Natural killer cell (primary cell): ENCODE results near the gene MMP24. TPM values are rescaled to one million over a fixed set of nuclear protein-coding genes. Genes with fewer than 3 reads are reported as not detected.

Source experiments
- ATAC-seq, 3 donors: fragments of 150-1000 bp in 2 of 3; fragments of 200-7000 bp in 1 of 3; cut with Tn5 transposase; 1 replicate in 1 of 3; 2 replicates in 2 of 3; pipeline ENCODE4 v1.10.0; 2021; ENCODE audit warnings: mild to moderate bottlenecking in 2 of 3, moderate library complexity in 2 of 3
- DNase-seq, 2 donors: peaks; one replicate each; pipeline versions ENCODE4 v3.0.0 to v3.0.0-alpha.2; 2013 to 2021; ENCODE audit warnings: mixed read lengths in 1 of 2
- H3K27ac ChIP-seq: one replicate; pipeline ENCODE4 v1.5.1; 2013; ENCODE audit warnings: mild to moderate bottlenecking, low read length
- H3K27me3 ChIP-seq: one replicate; pipeline ENCODE4 v1.6.1; 2013; ENCODE audit warnings: low read length; ENCODE audit not compliant: control insufficient read depth, insufficient read depth
- H3K36me3 ChIP-seq: one replicate; pipeline ENCODE4 v1.6.1; 2013; ENCODE audit warnings: low read length; ENCODE audit not compliant: control insufficient read depth, insufficient read depth
- H3K4me1 ChIP-seq: one replicate; pipeline ENCODE4 v1.6.1; 2013; ENCODE audit warnings: low read length; ENCODE audit not compliant: control insufficient read depth, insufficient read depth
- H3K4me3 ChIP-seq: one replicate; pipeline ENCODE4 v1.5.1; 2013; ENCODE audit warnings: low read length
- H3K9me3 ChIP-seq: one replicate; pipeline ENCODE4 v1.6.1; 2013; ENCODE audit warnings: low read length; ENCODE audit not compliant: control insufficient read depth, insufficient read depth
- H3K27ac Mint-ChIP-seq, 2 donors: one replicate each; pipeline ENCODE4 v1.8.0; 2022; ENCODE audit warnings: mild to moderate bottlenecking in 2 of 2, mixed read lengths in 2 of 2, moderate library complexity in 1 of 2
- H3K27me3 Mint-ChIP-seq, 2 donors: one replicate each; pipeline ENCODE4 v1.8.0; 2022; ENCODE audit warnings: low read depth in 2 of 2, mixed read lengths in 2 of 2
- H3K36me3 Mint-ChIP-seq: one replicate; pipeline ENCODE4 v1.8.0; 2022; ENCODE audit warnings: mixed read lengths
- H3K4me1 Mint-ChIP-seq, 2 donors: one replicate each; pipeline ENCODE4 v1.8.0; 2022; ENCODE audit warnings: mixed read lengths in 2 of 2
- H3K4me3 Mint-ChIP-seq: one replicate; pipeline ENCODE4 v1.8.0; 2022; ENCODE audit warnings: mild to moderate bottlenecking, moderate library complexity, mixed read lengths
- H3K9me3 Mint-ChIP-seq, 2 donors: one replicate each; pipeline ENCODE4 v1.8.0; 2022; ENCODE audit warnings: mixed read lengths in 2 of 2
- WGBS: methylation state at CpG from one replicate; pipeline ENCODE4 v1.1.7; 2013; ENCODE audit warnings: missing lambda C conversion rate; ENCODE audit not compliant: insufficient coverage; 5-methylcytosine and 5-hydroxymethylcytosine counted together
- intact Hi-C: fragments of 100-400 bp; cut with micrococcal nuclease; formaldehyde crosslinking; loops from one replicate; pipeline ENCODE4 v1.14.2; 2022
- total RNA-seq, 4 donors: library from RNA; stranded (reverse); fragments of 120-200 nt in 1 of 4; gene quantifications; one replicate each; pipeline versions ENCODE4 v1.2.3 to v1.2.4, GENCODE V29; 2013 to 2022
- TF ChIP-seq, protein P1 (sequence below): fragments of 200-600 bp; IDR thresholded peaks from one replicate; pipeline ENCODE4 v1.8.0; 2022; ENCODE audit warnings: antibody characterized with exemption

MMP24 gene
- total RNA-seq, 3 donors from 2014 or later (not counting 1 experiment from before 2014, with no cell fraction given), result 0.14 to 0.18 (median 0.16) TPM

DNA sequence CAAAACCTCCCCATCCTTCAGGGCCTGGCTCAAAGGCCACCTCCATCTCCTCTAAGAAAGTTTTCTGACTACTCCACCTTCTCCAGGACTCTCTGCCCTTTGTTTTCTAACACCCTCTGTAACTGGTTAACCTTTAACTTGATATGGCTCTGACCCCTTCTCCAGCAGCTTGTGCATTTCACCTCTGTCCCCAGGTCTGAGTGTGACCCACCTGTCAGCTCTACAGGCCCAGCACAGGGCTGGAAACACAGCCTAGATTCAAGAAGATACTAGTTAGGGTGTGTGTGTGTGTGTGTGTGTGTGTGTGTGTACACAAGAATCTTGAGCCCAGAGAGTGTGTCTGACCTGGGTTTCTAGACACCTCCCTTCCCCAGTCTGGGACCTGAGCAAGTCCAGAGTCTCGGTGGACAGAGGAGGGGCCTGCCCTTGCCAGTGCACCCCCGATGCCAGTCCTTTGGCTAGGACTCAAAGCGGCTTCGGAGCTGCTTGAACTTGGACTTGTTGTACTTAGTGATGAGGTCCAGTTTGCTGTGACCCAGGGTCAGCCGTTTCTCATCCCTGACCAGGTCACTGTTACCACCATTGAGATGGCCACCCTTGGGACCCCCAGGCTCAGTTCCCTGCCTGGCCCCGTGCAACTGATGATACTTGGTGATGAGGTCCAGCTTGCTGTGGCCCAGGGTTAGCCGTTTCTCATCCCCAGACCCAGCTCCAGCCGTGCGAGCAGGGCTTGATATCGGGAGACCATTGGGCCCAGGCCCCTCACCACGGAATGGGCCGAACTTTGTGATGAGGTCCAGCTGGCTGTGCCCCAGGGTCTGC lies 59.8 kb downstream of the MMP24 start:
- H3K27me3 ChIP-seq, result no peaks in the 10 kb centered on the region
- peaks cover 9 to 21% of the 10 kb centered on the region in 2 donors for H3K4me1 Mint-ChIP-seq
- peaks cover 3% of the 10 kb centered on the region for H3K36me3 ChIP-seq
- TF ChIP-seq, protein P1, sequence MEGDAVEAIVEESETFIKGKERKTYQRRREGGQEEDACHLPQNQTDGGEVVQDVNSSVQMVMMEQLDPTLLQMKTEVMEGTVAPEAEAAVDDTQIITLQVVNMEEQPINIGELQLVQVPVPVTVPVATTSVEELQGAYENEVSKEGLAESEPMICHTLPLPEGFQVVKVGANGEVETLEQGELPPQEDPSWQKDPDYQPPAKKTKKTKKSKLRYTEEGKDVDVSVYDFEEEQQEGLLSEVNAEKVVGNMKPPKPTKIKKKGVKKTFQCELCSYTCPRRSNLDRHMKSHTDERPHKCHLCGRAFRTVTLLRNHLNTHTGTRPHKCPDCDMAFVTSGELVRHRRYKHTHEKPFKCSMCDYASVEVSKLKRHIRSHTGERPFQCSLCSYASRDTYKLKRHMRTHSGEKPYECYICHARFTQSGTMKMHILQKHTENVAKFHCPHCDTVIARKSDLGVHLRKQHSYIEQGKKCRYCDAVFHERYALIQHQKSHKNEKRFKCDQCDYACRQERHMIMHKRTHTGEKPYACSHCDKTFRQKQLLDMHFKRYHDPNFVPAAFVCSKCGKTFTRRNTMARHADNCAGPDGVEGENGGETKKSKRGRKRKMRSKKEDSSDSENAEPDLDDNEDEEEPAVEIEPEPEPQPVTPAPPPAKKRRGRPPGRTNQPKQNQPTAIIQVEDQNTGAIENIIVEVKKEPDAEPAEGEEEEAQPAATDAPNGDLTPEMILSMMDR, result no peak
- ATAC-seq (no peak), DNase-seq (no peak)
- 97% methylated on average over 12 of the region's 12 CpGs for WGBS
- H3K27me3 Mint-ChIP-seq, result peaks cover 0 to 2% of the 10 kb centered on the region in 2 donors
- intact Hi-C loops, result no loop called here
- H3K4me3 Mint-ChIP-seq, result peak overlapping the region; percentile 59
- H3K9me3 Mint-ChIP-seq, result no peaks in the 10 kb centered on the region
- H3K27ac ChIP-seq, result no peak overlapping the region
- no peaks in the 10 kb centered on the region for H3K9me3 ChIP-seq
- no peak overlapping the region for H3K4me3 ChIP-seq
- H3K4me1 ChIP-seq, result peaks cover 21% of the 10 kb centered on the region
- peak overlapping the region; percentile 6 to 90 for H3K27ac Mint-ChIP-seq
- no peaks in the 10 kb centered on the region for H3K36me3 Mint-ChIP-seq

DNA sequence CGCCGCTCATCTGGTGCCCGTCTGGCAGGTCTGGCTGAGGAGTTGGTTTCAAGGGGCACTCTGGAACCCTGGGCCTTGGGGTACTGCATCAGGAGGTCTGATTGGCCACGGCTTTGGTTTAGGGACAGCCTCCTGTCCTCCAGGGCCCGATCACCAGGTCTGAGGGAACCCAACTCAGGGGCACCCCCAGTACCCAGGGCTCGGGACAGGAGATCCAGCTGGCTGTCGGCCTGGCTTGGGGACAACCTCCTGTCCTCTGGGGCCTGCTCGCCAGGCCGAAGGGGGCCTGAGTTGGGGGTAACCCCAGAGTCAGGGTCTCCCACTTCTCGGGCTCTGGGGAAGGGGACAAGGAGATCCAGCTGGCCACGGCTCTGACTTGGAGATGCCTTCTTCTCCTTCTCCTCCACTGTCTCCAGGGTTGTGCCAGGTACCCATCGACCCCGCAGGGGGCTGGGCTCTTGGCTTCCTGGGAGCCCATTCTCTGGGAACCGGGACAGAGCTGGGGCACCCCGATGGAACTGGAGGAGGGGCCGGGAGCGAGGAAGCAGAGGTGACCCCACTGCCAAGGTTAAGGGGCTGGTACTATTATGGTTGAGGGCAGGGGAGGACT lies 60.5 kb downstream of the MMP24 start:
- TF ChIP-seq, protein P1, result no peak
- no peak overlapping the region for H3K4me3 Mint-ChIP-seq
- Histone ChIP-seq H3K27ac (no peak overlapping the region), H3K9me3 (no peaks in the 10 kb centered on the region), H3K27me3 (no peaks in the 10 kb centered on the region), H3K36me3 (peaks cover 3% of the 10 kb centered on the region), H3K4me3 (no peak overlapping the region), H3K4me1 (peaks cover 21% of the 10 kb centered on the region)
- DNase-seq (no peak), ATAC-seq (no peak)
- H3K27ac Mint-ChIP-seq, result no peak overlapping the region
- 94% methylated on average over 17 of the region's 17 CpGs for WGBS
- peaks cover 0 to 2% of the 10 kb centered on the region in 2 donors for H3K27me3 Mint-ChIP-seq
- H3K9me3 Mint-ChIP-seq, result no peaks in the 10 kb centered on the region
- H3K4me1 Mint-ChIP-seq, result peaks cover 9 to 21% of the 10 kb centered on the region in 2 donors
- H3K36me3 Mint-ChIP-seq, result no peaks in the 10 kb centered on the region
- intact Hi-C loops, result no loop called here

DNA sequence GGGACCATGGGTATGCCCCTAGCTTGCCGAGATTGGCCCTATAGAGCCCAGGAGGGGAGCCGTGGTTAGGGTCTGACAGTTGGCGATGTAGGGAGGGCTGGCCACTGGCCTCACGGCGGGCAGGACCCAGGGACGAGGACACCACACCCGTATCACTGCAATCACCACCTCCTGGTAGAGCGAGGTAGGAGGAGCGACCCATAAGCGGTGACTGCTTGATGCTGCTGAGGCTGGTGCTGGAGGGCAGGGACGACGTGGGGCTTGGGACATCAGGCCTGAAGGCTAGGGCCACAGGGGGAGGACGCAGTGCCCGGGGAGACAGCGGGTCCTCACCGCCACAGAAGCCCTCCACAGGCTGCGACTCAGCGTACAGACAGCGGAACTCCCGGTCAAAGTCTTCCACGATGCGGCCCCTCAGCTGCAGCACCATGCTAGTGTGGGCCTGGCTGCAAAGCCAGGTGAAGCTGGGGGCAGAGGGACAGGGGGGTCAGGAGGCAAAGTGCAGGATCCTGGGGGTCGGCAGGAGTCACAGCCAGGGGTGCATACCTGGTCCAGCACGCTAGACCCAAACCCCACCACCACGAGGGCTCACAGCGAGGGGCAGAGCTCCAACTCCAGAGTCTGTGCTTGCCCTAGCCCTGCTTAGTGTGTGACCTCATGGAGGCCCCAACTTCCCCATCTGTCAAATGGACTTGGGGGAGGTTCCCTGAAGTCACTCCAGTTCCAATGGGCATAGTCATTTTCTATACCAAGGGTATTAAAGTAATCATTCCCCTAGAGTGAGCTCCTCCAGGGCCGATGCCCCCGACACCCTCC lies 61.2 kb downstream of the MMP24 start:
- DNase-seq (no peak), ATAC-seq (no peak)
- WGBS, result 87% methylated on average over 28 of the region's 28 CpGs
- peaks cover 0 to 5% of the 10 kb centered on the region in 2 donors for H3K27me3 Mint-ChIP-seq
- H3K9me3 Mint-ChIP-seq, result no peaks in the 10 kb centered on the region
- H3K36me3 Mint-ChIP-seq, result no peaks in the 10 kb centered on the region
- Histone ChIP-seq H3K27ac (no peak overlapping the region), H3K27me3 (no peaks in the 10 kb centered on the region), H3K4me3 (no peak overlapping the region), H3K36me3 (no peaks in the 10 kb centered on the region), H3K4me1 (peaks cover 21% of the 10 kb centered on the region), H3K9me3 (no peaks in the 10 kb centered on the region)
- TF ChIP-seq, protein P1, result no peak
- H3K4me1 Mint-ChIP-seq, result peaks cover 9 to 21% of the 10 kb centered on the region in 2 donors
- intact Hi-C loops, result no loop called here
- no peak overlapping the region for H3K27ac Mint-ChIP-seq
- no peak overlapping the region for H3K4me3 Mint-ChIP-seq
